NCI-H1694 (cell line): Measurements from ENCODE around the gene NAPEPLD.
"Not testable (repeated sequence)": the region's sequence is repeated elsewhere in the genome, so short reads cannot be mapped to it uniquely, and the experiment has no call there.

Experiments used
- DNase-seq: peaks from one replicate; lab custom pipeline; 2025; lab: John Stamatoyannopoulos, UW

Gene NAPEPLD

GRCh38 chr7:103068414-103069403 is 80.2 kb downstream of the NAPEPLD start:
- DNase-seq, result no peak

DNA sequence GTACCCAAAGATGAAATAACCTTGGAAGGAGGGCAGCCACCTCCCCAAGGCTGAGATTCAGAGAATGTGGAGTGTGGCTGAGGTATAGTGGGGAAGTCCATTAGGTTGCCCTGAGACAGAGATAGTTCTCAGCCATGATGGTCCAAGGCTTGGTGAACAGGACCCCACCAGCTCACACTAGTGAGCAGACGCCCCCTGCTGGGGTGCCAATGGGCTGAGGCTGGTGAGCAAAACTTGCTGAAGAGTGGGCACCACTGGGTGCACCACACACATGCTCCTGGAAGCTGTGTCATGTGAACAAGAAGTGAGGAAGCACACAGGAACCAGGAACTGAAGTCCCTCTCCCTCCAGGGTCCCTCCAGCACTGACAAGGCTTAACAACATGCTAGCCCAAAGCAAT is 83.2 kb downstream of the NAPEPLD start:
- DNase-seq, result peak; percentile 44

- no peak for DNase-seq
Observed at GRCh38 chr7:103063895-103064294, 85.0 kb downstream of the NAPEPLD start.

DNA sequence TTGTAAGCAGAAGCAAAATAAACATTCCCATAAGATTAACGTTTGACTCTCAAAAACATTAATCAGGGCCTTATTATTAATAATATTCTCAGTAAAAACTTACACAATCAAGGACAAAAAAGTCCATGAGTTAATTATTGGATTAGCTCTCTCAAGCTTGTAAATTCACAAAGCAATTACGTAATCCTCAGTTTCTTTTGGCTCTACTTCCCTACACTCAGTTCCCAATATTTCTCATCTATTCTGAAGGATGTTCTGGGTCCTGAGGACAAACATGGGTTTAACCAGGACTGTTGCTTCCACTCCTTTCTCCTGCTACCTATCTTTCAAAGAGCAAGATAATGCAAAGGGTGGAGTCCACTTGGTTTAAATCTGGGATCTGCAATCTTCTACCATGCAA is 89.4 kb downstream of the NAPEPLD start:
- DNase-seq, result no peak

GRCh38 chr7:103058122-103058521 is 90.8 kb downstream of the NAPEPLD start:
- no peak for DNase-seq

- not testable (repeated sequence) for DNase-seq
Observed at GRCh38 chr7:103056006-103056405, 92.9 kb downstream of the NAPEPLD start.

GRCh38 chr7:103051519-103051918 is 97.4 kb downstream of the NAPEPLD start:
- no peak for DNase-seq
